ENCODE results near the gene EEF1G. TPM values are rescaled to one million over a fixed set of nuclear protein-coding genes. Genes with fewer than 3 reads are reported as not detected.

The EEF1G gene
- total and polyA plus RNA-seq, 9 of the 15 experiments (the other 6 are each of a cell fraction or from before 2014, with no cell fraction given), result 985 to 2,349 (median 2,035) TPM

DNA sequence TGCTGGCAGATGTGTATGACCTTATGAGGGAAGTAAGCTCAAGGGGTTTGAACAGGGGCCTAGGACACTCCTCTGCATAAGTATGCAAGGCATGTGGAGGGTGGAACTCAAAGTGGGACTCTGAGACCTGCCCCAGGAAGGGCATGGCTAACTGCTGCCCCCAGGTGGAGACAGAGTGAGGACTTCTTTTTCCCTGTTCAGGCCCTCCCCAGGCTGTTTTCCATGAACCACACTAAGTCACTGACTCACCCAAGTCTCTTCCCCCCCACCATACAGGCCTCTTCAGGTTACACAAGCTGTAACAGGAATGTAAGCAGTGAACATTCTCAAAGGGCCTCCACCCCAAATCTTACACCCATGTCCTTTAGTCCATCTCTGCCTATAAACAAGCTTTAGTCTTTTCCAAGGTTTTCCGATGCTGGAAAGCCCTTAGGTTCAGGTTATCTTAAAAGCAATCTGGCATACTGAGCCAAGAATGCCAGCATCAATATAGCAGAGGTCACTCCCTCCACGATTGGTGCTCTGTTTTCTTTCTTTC, 13.1 kb downstream of the EEF1G start (continued):
- TF ChIP-seq, protein P1, sequence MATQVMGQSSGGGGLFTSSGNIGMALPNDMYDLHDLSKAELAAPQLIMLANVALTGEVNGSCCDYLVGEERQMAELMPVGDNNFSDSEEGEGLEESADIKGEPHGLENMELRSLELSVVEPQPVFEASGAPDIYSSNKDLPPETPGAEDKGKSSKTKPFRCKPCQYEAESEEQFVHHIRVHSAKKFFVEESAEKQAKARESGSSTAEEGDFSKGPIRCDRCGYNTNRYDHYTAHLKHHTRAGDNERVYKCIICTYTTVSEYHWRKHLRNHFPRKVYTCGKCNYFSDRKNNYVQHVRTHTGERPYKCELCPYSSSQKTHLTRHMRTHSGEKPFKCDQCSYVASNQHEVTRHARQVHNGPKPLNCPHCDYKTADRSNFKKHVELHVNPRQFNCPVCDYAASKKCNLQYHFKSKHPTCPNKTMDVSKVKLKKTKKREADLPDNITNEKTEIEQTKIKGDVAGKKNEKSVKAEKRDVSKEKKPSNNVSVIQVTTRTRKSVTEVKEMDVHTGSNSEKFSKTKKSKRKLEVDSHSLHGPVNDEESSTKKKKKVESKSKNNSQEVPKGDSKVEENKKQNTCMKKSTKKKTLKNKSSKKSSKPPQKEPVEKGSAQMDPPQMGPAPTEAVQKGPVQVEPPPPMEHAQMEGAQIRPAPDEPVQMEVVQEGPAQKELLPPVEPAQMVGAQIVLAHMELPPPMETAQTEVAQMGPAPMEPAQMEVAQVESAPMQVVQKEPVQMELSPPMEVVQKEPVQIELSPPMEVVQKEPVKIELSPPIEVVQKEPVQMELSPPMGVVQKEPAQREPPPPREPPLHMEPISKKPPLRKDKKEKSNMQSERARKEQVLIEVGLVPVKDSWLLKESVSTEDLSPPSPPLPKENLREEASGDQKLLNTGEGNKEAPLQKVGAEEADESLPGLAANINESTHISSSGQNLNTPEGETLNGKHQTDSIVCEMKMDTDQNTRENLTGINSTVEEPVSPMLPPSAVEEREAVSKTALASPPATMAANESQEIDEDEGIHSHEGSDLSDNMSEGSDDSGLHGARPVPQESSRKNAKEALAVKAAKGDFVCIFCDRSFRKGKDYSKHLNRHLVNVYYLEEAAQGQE (IDR thresholded peaks at IDR 0.05; ENCODE audit: borderline replicate concordance), result peak; percentile 93
- TF ChIP-seq, protein P1 (CRISPR knock-in tag; IDR thresholded peaks at IDR 0.05; ENCODE audit: low read depth), result no peak
- TF ChIP-seq PATZ1 (CRISPR knock-in tag; IDR thresholded peaks at IDR 0.05; ENCODE audit: borderline replicate concordance), result no peak
- TF ChIP-seq, protein P2, sequence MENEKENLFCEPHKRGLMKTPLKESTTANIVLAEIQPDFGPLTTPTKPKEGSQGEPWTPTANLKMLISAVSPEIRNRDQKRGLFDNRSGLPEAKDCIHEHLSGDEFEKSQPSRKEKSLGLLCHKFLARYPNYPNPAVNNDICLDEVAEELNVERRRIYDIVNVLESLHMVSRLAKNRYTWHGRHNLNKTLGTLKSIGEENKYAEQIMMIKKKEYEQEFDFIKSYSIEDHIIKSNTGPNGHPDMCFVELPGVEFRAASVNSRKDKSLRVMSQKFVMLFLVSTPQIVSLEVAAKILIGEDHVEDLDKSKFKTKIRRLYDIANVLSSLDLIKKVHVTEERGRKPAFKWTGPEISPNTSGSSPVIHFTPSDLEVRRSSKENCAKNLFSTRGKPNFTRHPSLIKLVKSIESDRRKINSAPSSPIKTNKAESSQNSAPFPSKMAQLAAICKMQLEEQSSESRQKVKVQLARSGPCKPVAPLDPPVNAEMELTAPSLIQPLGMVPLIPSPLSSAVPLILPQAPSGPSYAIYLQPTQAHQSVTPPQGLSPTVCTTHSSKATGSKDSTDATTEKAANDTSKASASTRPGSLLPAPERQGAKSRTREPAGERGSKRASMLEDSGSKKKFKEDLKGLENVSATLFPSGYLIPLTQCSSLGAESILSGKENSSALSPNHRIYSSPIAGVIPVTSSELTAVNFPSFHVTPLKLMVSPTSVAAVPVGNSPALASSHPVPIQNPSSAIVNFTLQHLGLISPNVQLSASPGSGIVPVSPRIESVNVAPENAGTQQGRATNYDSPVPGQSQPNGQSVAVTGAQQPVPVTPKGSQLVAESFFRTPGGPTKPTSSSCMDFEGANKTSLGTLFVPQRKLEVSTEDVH (IDR thresholded peaks at IDR 0.05; ENCODE audit: low read depth, partially characterized antibody), result peak; percentile 68
- no peak for TF ChIP-seq ZNF232 (CRISPR knock-in tag; IDR thresholded peaks at IDR 0.05)
- peak; percentile 56 to 89 for TF ChIP-seq MAZ (CRISPR knock-in tag; conservative IDR thresholded peaks at IDR 0.05 in 1 of 2, IDR thresholded peaks at IDR 0.05 in 1 of 2)
- TF ChIP-seq, protein P3, sequence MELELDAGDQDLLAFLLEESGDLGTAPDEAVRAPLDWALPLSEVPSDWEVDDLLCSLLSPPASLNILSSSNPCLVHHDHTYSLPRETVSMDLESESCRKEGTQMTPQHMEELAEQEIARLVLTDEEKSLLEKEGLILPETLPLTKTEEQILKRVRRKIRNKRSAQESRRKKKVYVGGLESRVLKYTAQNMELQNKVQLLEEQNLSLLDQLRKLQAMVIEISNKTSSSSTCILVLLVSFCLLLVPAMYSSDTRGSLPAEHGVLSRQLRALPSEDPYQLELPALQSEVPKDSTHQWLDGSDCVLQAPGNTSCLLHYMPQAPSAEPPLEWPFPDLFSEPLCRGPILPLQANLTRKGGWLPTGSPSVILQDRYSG (tag; conservative IDR thresholded peaks at IDR 0.05; ENCODE audit: low read depth), result no peak
- no peak for TF ChIP-seq ZNF668 (CRISPR knock-in tag; IDR thresholded peaks at IDR 0.05)
- TF ChIP-seq ARID1B (IDR thresholded peaks at IDR 0.05), result peak; percentile 64
- no peak for TF ChIP-seq CREB3L1 (IDR thresholded peaks at IDR 0.05; ENCODE audit: borderline replicate concordance, low read depth)
- TF ChIP-seq BDP1 (IDR thresholded peaks at IDR 0.05; ENCODE audit: insufficient read depth, insufficient read length), result no peak
- no peak for TF ChIP-seq NFXL1 (CRISPR knock-in tag; IDR thresholded peaks at IDR 0.05)

All from K562 (cell line).